Omental fat pad (tissue), 4 donors: ENCODE results near the gene MT1F. TPM values are rescaled to one million over a fixed set of nuclear protein-coding genes. Genes with fewer than 3 reads are reported as not detected.
A peak's percentile ranks its signal among the peaks of the same experiment; 100 is the strongest.

ENCODE experiments used
- ATAC-seq: fragments of 150-250 bp; one replicate; pipeline ENCODE4 v1.9.1; 2016; ENCODE audit warnings: mild to moderate bottlenecking, moderate library complexity; ENCODE audit not compliant: low FRiP score
- DNase-seq: peaks from one replicate; pipeline ENCODE4 v3.0.0-alpha.2; 2019; ENCODE audit warnings: low spot score
- CTCF ChIP-seq, 3 donors: fragments of 450-650 bp; IDR thresholded peaks; one replicate each; pipeline ENCODE4 v1.5.1; 2016 to 2017; ENCODE audit warnings: antibody characterized with exemption in 3 of 3, mild to moderate bottlenecking in 3 of 3, moderate library complexity in 2 of 3
- total RNA-seq, 4 donors: library from RNA; depleted of rRNA; stranded (reverse); fragments of >200 nt; gene quantifications; one replicate each; pipeline ENCODE4 v1.1.0, GENCODE V29; 2016

MT1F gene
- total RNA-seq, 4 donors from 2014 or later, result 9.8 to 199 (median 43.6) TPM

- ATAC-seq (peak; percentile 60), DNase-seq (no peak)
- no peak for TF ChIP-seq CTCF (IDR thresholded peaks at IDR 0.05)
These were observed 19.7 kb upstream of the MT1F start, which contains the start of gene MT1A for GRCh38 chr16:56637814-56638750. Gene MT1A (plus strand): TSS chr16:56638666. CDS start chr16:56638739, 73 bp downstream.

GRCh38 chr16:56639045-56639444 lies 18.7 kb upstream of the MT1F start:
- no peak for TF ChIP-seq CTCF (IDR thresholded peaks at IDR 0.05)
- no peak for DNase-seq
- ATAC-seq, result no peak

GRCh38 chr16:56640076-56640475 lies 17.7 kb upstream of the MT1F start:
- ATAC-seq (no peak), DNase-seq (no peak)
- TF ChIP-seq CTCF (IDR thresholded peaks at IDR 0.05), result no peak

GRCh38 chr16:56641166-56641565 lies 16.6 kb upstream of the MT1F start:
- TF ChIP-seq CTCF (IDR thresholded peaks at IDR 0.05), result no peak
- no peak for ATAC-seq
- no peak for DNase-seq

GRCh38 chr16:56643080-56643778 lies 14.5 kb upstream of the MT1F start:
- peak; percentile 68 for DNase-seq
- no peak for TF ChIP-seq CTCF (IDR thresholded peaks at IDR 0.05)
- peak; percentile 95 for ATAC-seq

GRCh38 chr16:56643833-56644232 lies 13.9 kb upstream of the MT1F start:
- DNase-seq, result no peak
- no peak for TF ChIP-seq CTCF (IDR thresholded peaks at IDR 0.05)
- ATAC-seq, result no peak
